AG04450 (cell line): ENCODE data around the gene GZMA. TPM values are rescaled to one million over a fixed set of nuclear protein-coding genes. Genes with fewer than 3 reads are reported as not detected.

Experiments used
- CTCF ChIA-PET: fragments of 300-600, 350-600 bp; formaldehyde crosslinking; extraction: SDS; loops from one replicate; lab custom pipeline; 2022; ENCODE audit warnings: antibody characterized with exemption, inconsistent platforms; lab: Charles Lee
- POLR2A ChIA-PET: fragments of 350-600 bp; formaldehyde crosslinking; extraction: SDS; loops from one replicate; lab custom pipeline; 2021; ENCODE audit warnings: antibody characterized with exemption, inconsistent platforms; lab: Yijun Ruan, JAX
- DNase-seq: peaks from one replicate; pipeline ENCODE4 v3.0.0-alpha.2; 2011; ENCODE audit warnings: low read depth, low spot score
- H3K27ac ChIP-seq: one replicate; pipeline ENCODE4 v1.5.1; 2012; ENCODE audit warnings: low read depth, low read length, control low read depth
- H3K27me3 ChIP-seq: one replicate; pipeline ENCODE4 v1.6.0; 2012; ENCODE audit warnings: low read length; ENCODE audit not compliant: control insufficient read depth, insufficient read depth
- H3K4me3 ChIP-seq: 2 replicates; pipeline ENCODE4 v1.5.1; 2011; ENCODE audit warnings: mild to moderate bottlenecking, low read depth, low read length, control low read depth
- H3K9me3 ChIP-seq: 2 replicates; pipeline ENCODE4 v1.5.1; 2012; ENCODE audit warnings: low read length; ENCODE audit not compliant: control insufficient read depth, insufficient read depth
- CTCF ChIP-seq: IDR thresholded peaks from 2 replicates; pipeline ENCODE4 v1.5.1; 2011; ENCODE audit warnings: low read depth, low read length, control low read depth, inconsistent platforms
- polyA plus RNA-seq: library from polyadenylated mRNA; depleted of rRNA; stranded (reverse); fragments of >200 nt; gene quantifications from 2 replicates; pipeline ENCODE4 v1.2.3, GENCODE V29; 2011

GZMA gene
- polyA plus RNA-seq, 1 experiment: not detected

GRCh38 chr5:55110217-55110616, 7.8 kb downstream of the GZMA start:
- POLR2A ChIA-PET: no interaction called here
- Histone ChIP-seq H3K4me3 (no peak overlapping the region), H3K9me3 (no peaks in the 10 kb centered on the region), H3K27ac (no peak overlapping the region), H3K27me3 (peaks cover 8% of the 10 kb centered on the region)
- CTCF ChIA-PET: no interaction called here
- DNase-seq: no peak
- TF ChIP-seq CTCF: no peak

GRCh38 chr5:55113327-55113726, 10.9 kb downstream of the GZMA start:
- CTCF ChIA-PET: no interaction called here

GRCh38 chr5:55114061-55114460, 11.6 kb downstream of the GZMA start:
- Histone ChIP-seq H3K4me3 (no peak overlapping the region), H3K27me3 (peaks cover 16% of the 10 kb centered on the region), H3K9me3 (no peaks in the 10 kb centered on the region), H3K27ac (no peak overlapping the region)
- ChIA-PET POLR2A (no interaction called here), CTCF (no interaction called here)
- no peak for TF ChIP-seq CTCF
- DNase-seq: no peak

More at GRCh38 chr5:55113327-55113726, 10.9 kb downstream of the GZMA start:
- Histone ChIP-seq H3K9me3 (no peaks in the 10 kb centered on the region), H3K4me3 (no peak overlapping the region), H3K27ac (no peak overlapping the region), H3K27me3 (peaks cover 13% of the 10 kb centered on the region)
- TF ChIP-seq CTCF: no peak
- DNase-seq: no peak
- POLR2A ChIA-PET: no interaction called here

GRCh38 chr5:55123365-55123764, 20.9 kb downstream of the GZMA start:
- no peak overlapping the region for H3K27ac ChIP-seq
- H3K27me3 ChIP-seq: peaks cover 25% of the 10 kb centered on the region
- no peaks in the 10 kb centered on the region for H3K9me3 ChIP-seq
- TF ChIP-seq CTCF: no peak
- ChIA-PET CTCF (interaction anchor here (1.7 kb wide), 1 partner anchor 179 kb away, joined by 6 read pairs; no protein-coding TSS in a partner anchor), POLR2A (no interaction called here)
- H3K4me3 ChIP-seq: no peak overlapping the region
- DNase-seq: no peak

- DNase-seq: no peak
- CTCF ChIA-PET: interaction anchor here (0.5 kb wide), 1 partner anchor 9 kb away, joined by 3 read pairs; no protein-coding TSS in a partner anchor
- Histone ChIP-seq H3K27ac (no peak overlapping the region), H3K27me3 (peaks cover 10% of the 10 kb centered on the region), H3K4me3 (no peak overlapping the region), H3K9me3 (no peaks in the 10 kb centered on the region; the same call in 1 of the 2 replicates)
- no peak for TF ChIP-seq CTCF
- POLR2A ChIA-PET: no interaction called here
Measured at GRCh38 chr5:55134053-55134722, 31.7 kb downstream of the GZMA start.
